ENCODE measurements around the gene ADARB2.
"Not testable (repeated sequence)": the region's sequence is repeated elsewhere in the genome, so short reads cannot be mapped to it uniquely, and the experiment has no call there.

Gene ADARB2

GRCh38 chr10:1406132-1406966 lies 331.0 kb downstream of the ADARB2 start:
- DNase-seq (ENCODE audit: low read depth) = no peak

- DNase-seq (ENCODE audit: low read depth) = no peak
Observed at GRCh38 chr10:1404323-1405260, 332.7 kb downstream of the ADARB2 start.

GRCh38 chr10:1403508-1404322 lies 333.6 kb downstream of the ADARB2 start:
- no peak for DNase-seq (ENCODE audit: low read depth)

GRCh38 chr10:1402816-1403507 lies 334.4 kb downstream of the ADARB2 start:
- no peak for DNase-seq (ENCODE audit: low read depth)

- no peak for DNase-seq (ENCODE audit: low read depth)
Observed at GRCh38 chr10:1402016-1402770, 335.1 kb downstream of the ADARB2 start.

GRCh38 chr10:1401071-1401965 lies 336.0 kb downstream of the ADARB2 start:
- no peak for DNase-seq (ENCODE audit: low read depth)

- no peak for DNase-seq (ENCODE audit: low read depth)
Observed at GRCh38 chr10:1400101-1401070, 336.9 kb downstream of the ADARB2 start.

GRCh38 chr10:1399431-1400100 lies 337.8 kb downstream of the ADARB2 start:
- no peak for DNase-seq (ENCODE audit: low read depth)

GRCh38 chr10:1398626-1399410 lies 338.5 kb downstream of the ADARB2 start:
- no peak for DNase-seq (ENCODE audit: low read depth)

- DNase-seq (ENCODE audit: low read depth) = not testable (repeated sequence)
Observed at GRCh38 chr10:1398116-1398515, 339.2 kb downstream of the ADARB2 start.

- DNase-seq (ENCODE audit: low read depth) = no peak
Observed at GRCh38 chr10:1396297-1396635, 341.1 kb downstream of the ADARB2 start.

GRCh38 chr10:1395481-1396296 lies 341.6 kb downstream of the ADARB2 start:
- no peak for DNase-seq (ENCODE audit: low read depth)

- no peak for DNase-seq (ENCODE audit: low read depth)
Observed at GRCh38 chr10:1395025-1395480, 342.3 kb downstream of the ADARB2 start.

GRCh38 chr10:1394155-1394912 lies 343.0 kb downstream of the ADARB2 start:
- DNase-seq (ENCODE audit: low read depth) = no peak

GRCh38 chr10:1393481-1393880 lies 343.8 kb downstream of the ADARB2 start:
- DNase-seq (ENCODE audit: low read depth) = no peak
